Ectodermal cell (in vitro differentiated cells): ENCODE measurements around the gene CRACR2A.

Source experiments
- H3K27ac ChIP-seq: 2 replicates; pipeline ENCODE4 v1.7.0; 2013; ENCODE audit warnings: mild to moderate bottlenecking, low read depth, low read length; ENCODE audit not compliant: insufficient read depth, poor library complexity, severe bottlenecking
- H3K27me3 ChIP-seq: 2 replicates; pipeline ENCODE4 v1.7.0; 2013; ENCODE audit warnings: mild to moderate bottlenecking, low read length; ENCODE audit not compliant: insufficient read depth, control insufficient read depth, poor library complexity, severe bottlenecking
- H3K36me3 ChIP-seq: one replicate; pipeline ENCODE4 v1.7.0; 2013; ENCODE audit warnings: low read length; ENCODE audit not compliant: control insufficient read depth, insufficient read depth
- H3K4me1 ChIP-seq: one replicate; pipeline ENCODE4 v1.7.0; 2013; ENCODE audit warnings: low read length; ENCODE audit not compliant: control insufficient read depth, insufficient read depth
- H3K4me3 ChIP-seq: 2 replicates; pipeline ENCODE4 v1.7.0; 2013; ENCODE audit warnings: low read depth, low read length, control low read depth; ENCODE audit not compliant: insufficient read depth
- H3K9me3 ChIP-seq: 2 replicates; pipeline ENCODE4 v1.7.0; 2013; ENCODE audit warnings: mild to moderate bottlenecking, low read length, moderate library complexity; ENCODE audit not compliant: control insufficient read depth
- WGBS, 2 experiments: methylation state at CpG; one replicate each; pipeline ENCODE4 v1.1.7; 2013; ENCODE audit warnings: missing lambda C conversion rate in 2 of 2; 5-methylcytosine and 5-hydroxymethylcytosine counted together

The CRACR2A gene

GRCh38 chr12:3670083-3670620 is 82.8 kb downstream of the CRACR2A start:
- Histone ChIP-seq H3K4me3 (no peak overlapping the region), H3K27me3 (no peaks in the 10 kb centered on the region), H3K4me1 (no peaks in the 10 kb centered on the region), H3K9me3 (no peaks in the 10 kb centered on the region), H3K36me3 (no peaks in the 10 kb centered on the region), H3K27ac (no peak overlapping the region)
- 89 to 92% methylated on average over 5 of the region's 5 CpGs for WGBS, 2 experiments

DNA sequence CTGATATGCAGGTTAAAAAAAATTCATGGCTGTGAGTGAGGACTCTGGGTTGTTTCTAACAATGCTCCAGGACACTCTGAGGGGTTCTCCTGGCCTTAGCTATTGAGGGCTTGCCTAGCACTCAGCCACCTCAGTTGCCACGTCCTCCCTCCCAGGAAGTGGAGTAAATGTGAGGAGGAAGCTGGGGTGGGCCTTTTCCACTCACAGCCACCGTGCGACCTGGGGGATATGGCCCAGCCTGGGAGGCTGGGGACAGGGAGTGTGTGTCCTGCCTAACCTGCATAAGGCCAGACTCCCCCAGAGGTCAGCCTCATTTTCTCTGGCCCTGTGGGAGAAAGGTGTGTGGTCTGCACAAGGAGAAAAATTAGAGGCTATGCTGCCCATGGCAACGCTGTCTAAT is 83.3 kb downstream of the CRACR2A start:
- Histone ChIP-seq H3K27me3 (no peaks in the 10 kb centered on the region), H3K9me3 (no peaks in the 10 kb centered on the region), H3K4me3 (no peak overlapping the region), H3K4me1 (no peaks in the 10 kb centered on the region), H3K36me3 (no peaks in the 10 kb centered on the region), H3K27ac (no peak overlapping the region)
- WGBS, 2 experiments: 86 to 88% methylated on average over 4 of the region's 4 CpGs

DNA sequence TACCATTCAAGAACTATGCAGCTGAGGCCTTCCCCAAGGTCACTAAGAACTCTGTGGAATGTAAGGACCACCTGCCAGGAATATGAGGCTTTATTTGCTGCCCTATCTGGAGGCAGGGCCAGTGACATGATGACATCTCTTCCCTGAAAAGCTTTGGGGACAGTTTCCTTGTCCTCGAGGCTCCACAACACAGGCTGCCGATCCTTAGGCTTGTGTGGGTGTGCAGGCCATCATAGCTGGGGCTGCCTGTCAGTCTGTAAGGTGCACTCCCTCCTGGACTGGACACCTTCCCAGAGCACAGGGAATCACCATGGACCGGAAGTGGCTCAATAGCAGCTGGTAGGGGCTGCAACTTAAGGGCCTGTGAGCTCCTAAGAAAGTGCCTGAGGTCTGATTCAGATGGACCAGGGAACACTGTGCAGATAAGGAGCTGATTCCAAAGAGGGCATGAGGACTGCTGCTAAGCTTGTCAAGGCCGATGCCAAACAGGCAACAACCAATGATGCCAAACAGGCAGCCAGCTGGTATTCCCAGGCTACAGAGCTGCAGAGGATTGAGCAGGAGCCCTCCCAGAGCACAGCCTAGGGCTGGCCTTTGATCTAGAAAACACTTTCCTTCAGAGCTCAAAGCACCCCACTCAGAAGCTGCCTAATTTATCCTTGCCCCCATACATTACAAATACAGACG is 84.3 kb downstream of the CRACR2A start:
- H3K4me3 ChIP-seq: no peak overlapping the region
- no peak overlapping the region for H3K27ac ChIP-seq
- no peaks in the 10 kb centered on the region for H3K4me1 ChIP-seq
- WGBS, 2 experiments: 89 to 94% methylated on average over 5 of the region's 5 CpGs
- no peaks in the 10 kb centered on the region for H3K9me3 ChIP-seq
- no peaks in the 10 kb centered on the region for H3K36me3 ChIP-seq
- H3K27me3 ChIP-seq: no peaks in the 10 kb centered on the region

- no peak overlapping the region for H3K27ac ChIP-seq
- no peaks in the 10 kb centered on the region for H3K36me3 ChIP-seq
- H3K9me3 ChIP-seq: no peaks in the 10 kb centered on the region
- H3K4me1 ChIP-seq: no peaks in the 10 kb centered on the region
- H3K27me3 ChIP-seq: no peaks in the 10 kb centered on the region
- H3K4me3 ChIP-seq: no peak overlapping the region
- WGBS, 2 experiments: 82 to 93% methylated on average over 4 of the region's 4 CpGs
Measured at GRCh38 chr12:3667485-3667884, 85.4 kb downstream of the CRACR2A start.

GRCh38 chr12:3666441-3666840 is 86.5 kb downstream of the CRACR2A start:
- no peaks in the 10 kb centered on the region for H3K27me3 ChIP-seq
- no peak overlapping the region for H3K4me3 ChIP-seq
- no peaks in the 10 kb centered on the region for H3K4me1 ChIP-seq
- no peaks in the 10 kb centered on the region for H3K36me3 ChIP-seq
- H3K27ac ChIP-seq: no peak overlapping the region
- H3K9me3 ChIP-seq: no peaks in the 10 kb centered on the region
- WGBS, 2 experiments: 94 to 98% methylated on average over 7 of the region's 7 CpGs

- Histone ChIP-seq H3K9me3 (no peaks in the 10 kb centered on the region), H3K27ac (no peak overlapping the region), H3K4me1 (no peaks in the 10 kb centered on the region), H3K27me3 (no peaks in the 10 kb centered on the region), H3K4me3 (no peak overlapping the region), H3K36me3 (no peaks in the 10 kb centered on the region)
- WGBS, 2 experiments: 75% methylated on average over 5 of the region's 5 CpGs
Measured at GRCh38 chr12:3662521-3662921, 90.4 kb downstream of the CRACR2A start.

- Histone ChIP-seq H3K27ac (no peak overlapping the region), H3K4me3 (no peak overlapping the region), H3K27me3 (no peaks in the 10 kb centered on the region), H3K9me3 (no peaks in the 10 kb centered on the region), H3K4me1 (no peaks in the 10 kb centered on the region), H3K36me3 (no peaks in the 10 kb centered on the region)
- 93 to 96% methylated on average over 1 of the region's 1 CpG for WGBS, 2 experiments
Measured at GRCh38 chr12:3661028-3661427, 91.9 kb downstream of the CRACR2A start.

DNA sequence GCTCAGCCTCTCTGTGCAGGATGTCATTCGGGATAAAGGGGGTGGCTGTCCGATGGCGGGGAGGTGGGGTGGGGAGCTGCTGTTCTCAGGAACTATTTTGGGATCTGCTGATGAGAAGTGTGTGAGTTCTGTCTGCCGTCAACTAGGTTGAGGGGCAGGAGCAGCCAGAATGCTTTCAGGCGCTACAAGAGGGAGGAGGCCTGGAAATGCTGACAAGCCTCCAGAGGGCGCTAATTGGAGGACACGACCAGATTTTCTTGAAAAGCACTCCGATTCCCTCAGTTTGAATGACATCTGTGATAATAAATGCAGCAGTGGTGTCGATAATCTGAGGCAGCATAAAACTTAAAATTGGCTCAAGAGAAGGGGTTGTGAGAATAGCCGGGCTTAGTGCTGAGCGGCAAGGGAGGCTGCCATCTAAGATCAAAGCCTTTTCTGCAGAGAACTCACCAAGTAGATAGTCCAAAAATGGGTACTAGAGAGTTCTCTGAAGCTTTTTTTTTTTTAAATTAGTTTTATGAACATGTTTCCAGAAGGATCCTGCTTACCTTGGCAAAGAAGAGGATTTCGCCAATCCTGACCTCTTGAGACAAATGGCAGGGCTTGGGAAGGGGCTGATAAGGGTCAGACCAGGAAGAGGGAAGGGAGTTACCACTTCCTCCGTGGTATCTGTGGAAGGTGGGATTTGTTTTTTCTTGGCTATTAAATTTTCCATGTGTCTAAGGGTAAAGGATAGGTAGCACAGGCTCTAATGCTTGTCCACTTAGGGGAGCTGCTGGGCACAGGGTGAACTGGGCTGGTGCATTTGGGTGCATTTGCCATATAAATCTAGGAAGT is 94.4 kb downstream of the CRACR2A start:
- Histone ChIP-seq H3K4me3 (no peak overlapping the region), H3K27ac (no peak overlapping the region), H3K36me3 (no peaks in the 10 kb centered on the region), H3K4me1 (no peaks in the 10 kb centered on the region), H3K9me3 (no peaks in the 10 kb centered on the region), H3K27me3 (no peaks in the 10 kb centered on the region)
- 57 to 58% methylated on average over 13 of the region's 13 CpGs for WGBS, 2 experiments

- H3K27ac ChIP-seq: no peak overlapping the region
- no peaks in the 10 kb centered on the region for H3K9me3 ChIP-seq
- H3K27me3 ChIP-seq: no peaks in the 10 kb centered on the region
- WGBS, 2 experiments: 94 to 96% methylated on average over 13 of the region's 13 CpGs
- no peaks in the 10 kb centered on the region for H3K36me3 ChIP-seq
- no peak overlapping the region for H3K4me3 ChIP-seq
- H3K4me1 ChIP-seq: no peaks in the 10 kb centered on the region
Measured at GRCh38 chr12:3656946-3657622, 95.8 kb downstream of the CRACR2A start.

DNA sequence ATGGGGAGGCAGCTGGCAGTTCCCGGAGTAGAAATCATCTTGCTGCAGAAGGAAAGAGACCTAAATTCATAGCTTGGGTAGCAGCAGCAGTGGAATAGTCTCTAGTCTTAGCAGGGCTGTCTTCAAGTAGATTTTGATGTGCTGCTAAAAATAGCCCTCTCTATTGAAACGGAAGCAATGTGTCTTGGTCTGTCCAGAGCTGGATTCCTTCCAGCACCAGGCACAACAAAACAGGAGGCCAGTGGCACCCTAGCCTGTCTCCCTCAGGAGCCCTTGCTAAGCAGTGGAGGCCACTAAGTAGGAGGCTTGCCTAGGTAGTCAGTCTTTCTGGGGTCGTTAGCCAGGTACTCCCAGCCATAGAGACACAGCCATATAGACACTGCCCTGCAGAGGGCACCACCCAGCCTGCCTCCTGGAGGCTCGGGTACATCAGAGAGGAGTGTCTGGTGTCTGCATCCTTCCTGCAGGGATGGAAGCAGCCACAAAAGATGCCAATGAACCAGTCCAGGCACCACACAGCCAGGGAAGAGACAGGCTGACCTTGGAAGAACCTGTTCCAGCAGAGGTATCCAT is 97.5 kb downstream of the CRACR2A start:
- Histone ChIP-seq H3K9me3 (no peaks in the 10 kb centered on the region), H3K27ac (no peak overlapping the region), H3K4me3 (no peak overlapping the region), H3K4me1 (peaks cover 3% of the 10 kb centered on the region), H3K27me3 (no peaks in the 10 kb centered on the region), H3K36me3 (no peaks in the 10 kb centered on the region)
- WGBS, 2 experiments: 58 to 68% methylated on average over 4 of the region's 4 CpGs
